Stimulated activated CD8-positive, alpha-beta memory T cell treated with anti-CD3 and anti-CD28 coated beads, Interleukin-4, amount 100 ng/mL, for 4 hours (primary cell): ENCODE measurements around the gene TRMT10B.
A peak's percentile ranks its signal among the peaks of the same experiment; 100 is the strongest.

Experiments used
- DNase-seq, 2 donors: peaks; one replicate each; pipeline ENCODE4 v3.0.0-alpha.2; 2020; ENCODE audit warnings: low read depth in 2 of 2, low spot score in 1 of 2

The TRMT10B gene, protein sequence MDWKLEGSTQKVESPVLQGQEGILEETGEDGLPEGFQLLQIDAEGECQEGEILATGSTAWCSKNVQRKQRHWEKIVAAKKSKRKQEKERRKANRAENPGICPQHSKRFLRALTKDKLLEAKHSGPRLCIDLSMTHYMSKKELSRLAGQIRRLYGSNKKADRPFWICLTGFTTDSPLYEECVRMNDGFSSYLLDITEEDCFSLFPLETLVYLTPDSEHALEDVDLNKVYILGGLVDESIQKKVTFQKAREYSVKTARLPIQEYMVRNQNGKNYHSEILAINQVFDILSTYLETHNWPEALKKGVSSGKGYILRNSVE

DNA sequence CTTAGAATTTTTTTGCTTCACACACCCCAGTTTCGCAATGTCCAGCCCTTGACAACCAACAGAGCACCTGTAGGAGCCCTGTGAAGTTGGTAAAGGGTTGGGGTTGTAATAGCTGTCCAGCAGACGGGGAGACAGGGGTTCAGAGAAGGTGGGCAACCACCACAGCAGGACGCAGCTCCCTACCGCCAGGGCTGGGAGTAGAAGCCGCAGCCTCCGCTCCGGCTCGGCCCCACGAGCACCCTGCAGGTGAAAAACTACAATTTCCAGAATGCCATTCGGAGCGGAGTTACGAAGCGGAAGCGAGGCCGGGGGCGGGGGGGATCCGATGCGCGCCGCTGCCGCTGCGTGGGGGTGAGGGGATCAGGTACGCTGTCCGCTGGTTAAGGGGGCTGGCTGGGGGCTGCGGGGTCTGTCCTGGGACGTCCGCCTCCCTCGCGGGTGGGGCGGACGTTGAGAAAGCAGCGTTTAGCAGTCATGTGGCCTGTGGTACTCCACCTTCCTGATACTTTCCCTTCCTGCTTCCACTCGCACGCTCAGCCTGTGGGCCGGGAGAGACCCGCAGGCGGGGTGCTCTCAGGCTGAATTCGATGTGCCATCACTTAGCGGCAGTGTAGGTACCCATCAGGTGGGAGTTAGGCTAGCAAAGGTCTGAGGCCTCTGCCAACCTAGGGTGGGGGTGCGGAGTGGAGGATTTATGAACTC, at the start of gene TRMT10B:
Gene TRMT10B (plus strand): TSS at position 317 of the 702 bp plus-strand sequence. CDS start 8,127 bp downstream, outside the sequence.
- peak; percentile 41 to 59 for DNase-seq

DNA sequence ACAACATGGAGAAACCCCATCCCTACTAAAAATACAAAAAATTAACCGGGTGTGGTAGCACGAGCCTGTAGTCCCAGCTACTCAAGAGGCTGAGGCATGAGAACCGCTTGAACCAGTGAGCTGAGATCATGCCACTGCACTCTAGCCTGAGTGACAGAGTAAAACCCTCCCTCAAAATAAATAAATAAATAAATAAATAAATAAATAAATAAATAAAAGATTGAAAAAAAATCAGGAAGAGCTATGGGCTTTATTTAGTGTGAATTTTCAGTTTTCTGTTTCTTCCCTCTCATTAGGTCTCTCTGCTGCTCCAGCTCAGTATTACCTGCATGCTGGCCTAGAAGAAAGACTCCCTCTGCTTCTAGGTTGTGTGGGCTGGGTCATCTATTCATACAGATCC, 47.8 kb upstream of the TRMT10B start:
- DNase-seq: no peak

DNA sequence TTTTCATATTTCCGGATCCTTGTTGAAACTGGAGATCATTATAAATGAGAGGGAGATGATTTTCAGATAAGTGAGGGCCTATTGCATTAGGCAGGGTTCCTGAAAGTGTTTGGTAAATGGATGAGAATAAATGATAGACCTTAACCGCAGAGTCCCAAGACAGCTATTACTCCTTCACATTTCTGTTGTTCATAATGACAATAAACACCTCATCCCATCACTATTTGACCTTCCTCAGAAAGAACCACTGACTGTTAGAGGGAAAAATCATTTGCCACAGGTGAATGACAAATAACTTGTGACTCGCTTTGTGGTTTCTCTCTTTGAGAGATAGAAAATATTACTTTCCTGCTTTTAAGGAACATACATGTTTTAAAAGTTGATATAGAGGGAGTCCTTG, 47.3 kb upstream of the TRMT10B start:
- DNase-seq: no peak

DNA sequence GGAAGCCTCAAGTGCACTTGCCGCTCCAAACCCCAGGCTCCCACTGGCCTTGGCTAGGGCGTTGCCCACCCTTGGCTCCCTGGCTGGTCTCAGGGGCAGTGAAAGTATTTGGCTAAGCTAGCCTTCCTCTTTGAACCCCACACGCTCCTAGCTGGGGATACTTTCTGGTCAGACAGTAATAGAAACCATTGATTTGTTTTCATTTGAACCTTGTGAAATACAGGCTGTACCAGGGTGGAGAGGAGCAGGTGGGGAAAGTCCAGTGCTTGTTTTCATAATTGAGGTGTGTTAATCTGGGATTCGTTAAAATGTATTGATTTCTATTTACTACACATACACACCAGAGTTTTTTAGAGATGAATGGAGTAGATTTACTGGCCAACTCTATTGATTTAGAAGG, 45.9 kb upstream of the TRMT10B start:
- no peak for DNase-seq

DNA sequence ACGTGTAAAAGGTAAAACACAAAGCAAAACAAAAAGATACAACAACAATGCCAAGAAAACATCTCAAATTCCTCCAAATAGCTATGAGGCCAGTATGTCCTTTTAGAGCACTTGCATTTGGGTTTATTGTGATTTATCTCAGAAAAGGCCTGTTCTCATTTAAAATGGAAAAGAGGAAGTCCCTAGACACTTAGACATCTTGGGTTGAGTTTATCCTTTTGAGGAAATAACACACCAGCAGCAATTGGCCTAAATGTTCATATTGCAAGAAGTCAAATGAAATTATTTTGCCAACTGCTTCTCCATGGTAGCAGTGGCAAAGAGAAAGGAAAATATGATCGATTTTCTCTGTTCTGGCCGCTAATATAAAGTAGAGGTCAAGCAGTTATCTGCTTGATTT, 43.6 kb upstream of the TRMT10B start:
- no peak for DNase-seq

DNA sequence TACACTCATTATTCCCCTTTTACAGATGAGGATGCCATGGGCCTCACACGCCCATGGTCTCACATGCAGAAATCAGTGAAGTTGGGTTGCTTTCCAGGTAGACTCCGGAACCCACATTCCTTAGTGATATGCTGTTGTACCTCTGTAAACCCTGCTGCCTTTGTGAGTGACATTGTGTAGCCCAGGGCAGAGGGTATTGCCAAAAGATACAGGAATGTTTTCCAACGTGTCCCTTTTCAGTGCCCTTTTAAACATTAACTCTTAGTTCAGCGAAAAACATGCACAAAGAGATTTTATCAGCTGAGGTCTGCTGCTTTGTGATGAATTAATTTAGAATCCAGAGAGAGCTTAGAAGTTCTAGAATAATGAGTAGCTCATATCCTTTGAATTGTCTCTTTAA, 38.3 kb upstream of the TRMT10B start:
- no peak for DNase-seq

DNA sequence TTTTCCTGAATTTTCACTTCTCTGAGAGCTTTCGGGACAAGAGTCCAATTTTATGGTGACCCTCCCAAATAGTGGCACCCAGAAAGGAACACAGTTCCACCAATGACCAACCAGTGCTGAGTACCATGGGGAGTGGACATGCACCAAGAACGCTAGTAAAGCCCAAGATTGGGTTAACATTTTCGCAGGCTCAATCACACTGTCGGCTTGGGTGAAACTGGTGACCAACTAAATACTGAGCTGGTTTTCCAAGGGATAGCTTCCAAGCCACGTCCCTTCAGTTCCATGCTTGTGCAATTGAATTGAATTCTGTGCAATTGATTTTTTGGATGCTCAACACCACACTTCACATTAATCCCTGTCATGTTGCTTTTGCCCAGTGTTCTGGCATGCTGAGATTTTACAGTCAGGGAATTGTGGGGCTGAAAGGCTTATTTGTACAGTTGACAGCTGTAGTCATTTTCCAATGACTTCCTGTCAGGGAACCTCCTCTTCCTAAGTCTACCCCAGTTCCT, 37.6 kb upstream of the TRMT10B start:
- DNase-seq: no peak

DNA sequence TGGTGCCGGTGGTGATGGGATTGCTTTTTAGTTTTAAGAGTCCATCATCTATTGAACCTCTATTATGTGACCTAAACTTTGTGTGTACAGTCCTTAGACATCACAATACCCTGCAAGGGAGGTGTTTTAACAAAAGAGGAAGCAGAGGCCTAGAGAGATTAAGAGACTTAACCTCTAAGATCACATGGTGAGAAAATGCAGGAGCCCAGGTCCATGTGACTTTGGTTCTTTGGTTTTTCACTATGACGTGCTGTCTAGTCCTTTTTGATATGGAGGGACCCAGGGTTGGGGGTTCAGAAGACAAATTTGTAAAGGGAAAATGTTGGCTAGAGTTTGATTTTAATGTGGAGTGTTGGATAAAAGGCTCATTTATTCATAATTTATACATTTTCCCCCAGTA, 34.1 kb upstream of the TRMT10B start:
- no peak for DNase-seq

DNA sequence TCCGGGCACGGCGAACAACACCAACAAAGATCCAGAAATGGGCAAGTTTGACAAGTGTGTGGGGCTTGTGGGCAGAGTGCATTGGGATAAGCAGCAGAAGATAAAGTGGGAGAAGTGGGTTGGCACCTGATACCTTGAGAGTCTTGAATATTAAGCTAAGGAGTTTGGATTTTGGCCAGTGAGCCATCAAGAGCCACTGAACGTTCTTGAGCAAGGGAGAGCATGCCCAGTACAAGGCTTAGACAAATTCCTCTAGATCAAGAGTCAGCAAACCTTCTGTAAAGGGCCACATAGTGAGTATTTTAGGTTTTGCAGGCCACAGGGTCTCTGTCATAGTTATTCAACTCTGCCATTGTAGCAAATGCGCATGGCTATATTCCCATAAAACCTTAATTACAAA, 26.6 kb upstream of the TRMT10B start:
- no peak for DNase-seq

DNA sequence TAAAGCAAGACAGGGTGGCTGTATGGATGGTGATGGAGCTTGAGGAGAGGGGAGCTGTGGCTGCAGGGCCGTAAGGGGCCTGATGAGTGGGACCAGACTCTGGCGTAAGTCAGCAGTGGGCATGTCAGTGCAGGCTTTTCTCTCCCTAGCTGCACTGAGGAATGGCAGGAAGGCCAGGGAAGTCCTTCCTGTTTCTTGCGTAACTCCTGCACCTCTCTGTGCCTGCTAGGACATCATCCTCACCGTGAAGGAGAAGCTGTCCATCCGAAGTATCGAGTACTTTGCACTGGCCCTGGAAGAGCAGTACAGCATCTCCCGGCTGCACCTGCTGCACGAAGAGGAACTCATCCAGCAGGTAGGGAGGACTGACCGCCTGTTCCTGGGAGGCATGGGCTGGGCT, 24.1 kb upstream of the TRMT10B start:
- no peak for DNase-seq

DNA sequence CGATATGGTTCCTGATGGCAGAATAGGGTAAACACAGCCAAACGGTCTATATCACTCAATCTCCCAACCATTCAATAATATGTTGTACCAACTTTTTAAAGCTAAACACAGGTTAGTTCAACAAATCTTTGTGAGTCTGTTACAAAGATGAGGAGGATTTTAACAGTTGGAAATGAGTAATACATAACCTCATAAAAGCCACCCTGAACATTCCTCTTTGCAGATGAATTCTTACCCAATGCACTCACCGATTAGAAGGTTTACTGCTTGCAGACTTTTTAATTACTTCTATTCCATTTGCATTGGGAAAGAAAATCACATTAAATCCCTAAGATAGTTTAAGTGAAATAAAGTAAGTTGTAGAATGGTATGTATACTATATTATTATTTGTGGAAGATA, 23.3 kb upstream of the TRMT10B start:
- DNase-seq: no peak

DNA sequence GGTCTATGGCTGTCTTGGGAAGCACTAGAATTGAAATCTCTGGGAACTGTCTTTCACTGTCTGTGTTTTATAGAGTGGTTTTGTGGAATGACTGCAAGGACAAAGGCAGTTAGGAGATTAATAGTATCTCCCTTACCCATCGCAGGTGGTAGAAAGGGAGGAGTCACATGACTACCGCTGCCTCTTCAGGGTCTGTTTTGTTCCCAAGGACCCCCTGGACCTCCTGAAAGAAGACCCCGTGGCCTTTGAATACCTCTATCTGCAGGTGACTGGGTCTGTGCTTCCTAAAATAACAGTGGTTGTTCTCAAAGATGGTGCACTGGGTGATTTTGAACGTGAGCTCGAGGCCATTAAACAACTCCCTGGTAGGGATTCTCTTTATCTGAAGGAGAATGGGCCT, 22.8 kb upstream of the TRMT10B start:
- no peak for DNase-seq

DNA sequence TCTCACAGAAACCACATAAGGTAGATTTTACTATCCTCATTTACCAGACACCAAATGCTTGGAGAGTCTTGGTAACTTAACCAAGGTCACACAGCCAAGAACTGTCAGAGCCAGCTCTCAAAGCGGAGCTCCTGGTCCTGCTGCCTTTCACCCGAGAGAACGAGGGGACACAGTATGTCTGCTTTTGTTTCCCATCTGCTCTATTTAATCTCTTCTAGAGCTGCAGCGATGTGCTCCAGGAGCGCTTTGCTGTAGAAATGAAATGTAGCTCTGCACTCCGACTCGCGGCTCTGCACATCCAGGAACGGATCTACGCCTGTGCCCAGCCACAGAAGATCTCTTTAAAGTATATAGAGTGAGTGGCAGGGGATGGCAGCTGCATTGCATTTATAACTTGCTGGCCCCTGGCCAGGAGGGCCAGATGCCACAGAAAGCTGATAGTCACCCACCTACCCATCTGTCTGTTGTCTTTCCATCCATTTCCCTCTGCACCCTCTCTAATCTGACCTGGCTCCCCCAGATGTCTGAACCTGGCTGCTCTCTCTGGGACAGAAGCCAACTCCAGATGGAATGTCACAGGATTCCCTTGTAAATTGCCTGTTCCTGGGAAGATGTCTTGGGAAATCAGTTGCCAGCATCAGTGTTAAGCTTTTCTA, 21.4 kb upstream of the TRMT10B start:
- DNase-seq: no peak

DNA sequence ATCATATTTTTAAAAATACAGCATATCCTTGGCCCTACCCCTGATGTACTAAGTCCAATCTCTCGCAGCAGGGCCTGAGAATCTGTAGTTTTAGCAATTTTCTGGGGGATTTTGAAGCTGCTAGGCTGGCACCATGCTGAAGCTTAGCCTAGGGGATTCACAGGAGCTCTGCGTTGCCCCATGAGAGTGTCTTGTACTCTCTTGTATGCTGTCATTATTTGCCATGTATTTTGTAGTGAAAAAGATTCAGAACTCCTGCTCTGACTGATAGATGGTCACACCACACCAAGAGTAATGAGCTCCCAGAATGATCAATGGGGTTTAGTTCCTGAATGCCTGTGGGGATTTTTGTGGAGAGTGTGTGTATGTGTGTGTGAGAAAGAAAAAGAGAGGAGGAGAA, 20.7 kb upstream of the TRMT10B start:
- DNase-seq: no peak

DNA sequence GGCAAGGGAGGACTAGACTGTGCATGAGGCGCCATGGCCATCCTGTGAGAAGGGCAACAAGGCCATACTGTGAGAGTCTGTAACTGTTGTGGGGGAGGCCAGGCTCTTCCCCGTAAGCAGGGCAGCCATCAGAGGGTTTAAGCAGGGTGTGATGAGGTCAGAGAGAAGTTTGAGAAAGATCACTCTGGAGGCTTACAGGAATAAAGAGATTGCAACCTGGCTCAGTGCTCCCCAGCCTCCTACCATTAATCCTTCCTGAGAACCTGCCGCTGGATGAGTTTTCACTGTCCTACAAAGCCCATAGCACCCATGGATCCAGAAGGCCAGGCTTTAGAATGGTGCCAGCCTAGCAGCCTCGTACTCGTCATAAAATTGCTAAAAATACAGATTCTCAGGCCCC, 14.4 kb upstream of the TRMT10B start:
- no peak for DNase-seq

DNA sequence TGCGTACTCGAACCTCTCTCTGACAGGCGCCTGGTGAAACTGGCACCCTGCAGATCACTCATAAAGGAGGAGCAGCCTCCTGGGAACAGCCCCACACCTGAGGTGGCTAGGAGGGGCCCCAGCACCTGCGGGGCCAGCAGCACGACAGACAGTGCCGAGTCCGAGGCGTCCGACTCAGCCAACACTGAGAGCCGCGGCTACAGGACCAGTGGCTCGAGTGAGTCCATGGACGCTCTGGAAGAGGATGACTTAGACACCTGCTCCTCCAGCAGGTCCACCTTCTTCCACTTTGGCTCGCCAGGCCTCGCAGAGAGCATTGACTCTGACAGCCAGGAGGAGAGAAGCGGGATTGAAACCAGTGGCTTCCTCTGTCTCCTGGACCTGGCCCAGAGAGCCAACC, 13.5 kb upstream of the TRMT10B start:
- DNase-seq: no peak

DNA sequence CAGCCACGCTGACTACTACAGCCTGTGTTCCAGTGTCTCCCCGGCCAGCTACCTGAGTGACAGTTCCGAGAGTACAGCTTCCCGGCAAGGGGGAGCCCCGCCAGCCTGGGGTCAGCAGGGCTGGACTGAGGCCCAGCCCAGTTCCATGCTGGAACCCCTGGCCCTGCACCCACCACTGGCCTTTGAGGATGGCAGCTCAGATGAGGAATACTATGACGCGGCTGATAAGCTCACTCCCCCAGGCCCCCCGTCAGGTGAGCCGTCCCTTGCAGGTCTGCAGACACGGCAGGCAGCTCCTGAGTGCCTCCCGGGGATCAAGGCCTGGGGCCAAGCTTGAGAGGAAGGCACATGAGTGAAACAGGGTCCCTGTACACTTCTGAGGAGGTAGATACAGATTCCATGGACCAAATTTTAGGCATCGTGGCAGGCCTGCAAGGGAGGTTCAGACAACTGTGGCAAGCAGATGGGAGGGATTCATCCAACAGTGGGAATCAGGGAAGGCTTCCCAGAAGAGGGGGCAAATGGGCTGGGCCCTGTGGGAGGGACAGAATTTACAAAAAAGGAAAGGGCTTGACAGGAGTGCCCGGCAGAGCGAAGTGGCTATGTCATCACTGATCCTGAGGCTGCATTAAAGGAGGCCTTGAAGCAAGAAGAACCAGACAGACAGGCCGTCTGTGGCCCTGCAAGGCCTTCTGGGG, 12.8 kb upstream of the TRMT10B start:
- DNase-seq: no peak

DNA sequence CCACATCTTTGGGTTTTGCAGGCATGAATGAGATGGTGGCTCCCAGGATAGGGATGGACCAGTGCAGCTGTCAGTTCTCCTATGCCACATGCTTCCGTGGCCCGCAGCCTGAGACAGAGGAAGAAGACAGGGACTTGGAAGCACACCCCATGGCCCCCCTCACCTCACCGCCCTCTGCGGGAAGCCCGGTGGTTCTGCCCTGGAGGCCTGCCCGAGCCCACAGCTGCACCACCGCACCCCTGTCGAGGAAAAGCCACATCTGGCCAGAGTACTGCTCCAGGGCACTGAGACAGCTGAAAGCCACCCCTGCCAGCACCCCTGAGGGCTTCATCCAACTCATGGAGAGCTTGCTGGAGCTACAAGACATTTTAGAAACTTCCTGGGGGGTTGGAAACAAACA, 7.6 kb upstream of the TRMT10B start:
- DNase-seq: no peak

DNA sequence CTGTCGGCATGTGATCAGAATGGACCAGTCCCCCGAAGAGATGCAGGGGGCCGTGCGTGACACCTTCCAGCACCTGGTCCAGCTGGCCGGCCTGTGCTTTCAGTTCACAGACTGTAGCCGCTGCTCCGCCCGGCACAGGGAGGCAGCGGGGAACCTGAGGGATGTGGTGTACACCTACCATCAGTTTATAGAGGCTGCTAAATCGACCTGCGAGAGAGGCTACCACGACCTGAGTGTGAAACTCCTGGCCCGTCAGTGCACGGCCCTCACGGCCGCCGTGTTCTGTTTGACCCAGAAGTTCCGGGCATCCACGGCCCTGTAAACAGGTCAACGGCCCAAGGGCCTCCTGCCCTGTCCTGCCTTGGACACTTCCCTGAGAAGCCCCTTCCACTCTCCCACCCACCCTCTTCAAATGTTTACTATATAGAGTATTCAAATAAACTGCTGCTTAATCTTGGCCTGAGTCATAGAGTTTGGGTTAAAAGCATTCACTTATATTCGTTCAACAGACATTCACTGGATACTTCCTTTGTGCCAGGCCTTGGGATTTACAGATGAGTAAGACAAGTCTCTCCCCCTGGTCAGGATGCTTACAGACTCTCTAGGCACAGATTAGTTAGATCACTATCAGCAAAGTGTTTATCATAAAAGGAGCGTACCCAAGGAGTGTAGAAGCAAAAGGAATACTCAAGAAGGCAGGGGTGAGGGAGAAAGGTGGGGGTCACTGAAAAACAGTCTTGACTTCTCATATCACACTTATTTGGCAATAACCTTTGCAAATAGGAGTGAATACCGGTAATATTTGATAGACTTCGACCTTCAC, 6.9 kb upstream of the TRMT10B start:
- no peak for DNase-seq

DNA sequence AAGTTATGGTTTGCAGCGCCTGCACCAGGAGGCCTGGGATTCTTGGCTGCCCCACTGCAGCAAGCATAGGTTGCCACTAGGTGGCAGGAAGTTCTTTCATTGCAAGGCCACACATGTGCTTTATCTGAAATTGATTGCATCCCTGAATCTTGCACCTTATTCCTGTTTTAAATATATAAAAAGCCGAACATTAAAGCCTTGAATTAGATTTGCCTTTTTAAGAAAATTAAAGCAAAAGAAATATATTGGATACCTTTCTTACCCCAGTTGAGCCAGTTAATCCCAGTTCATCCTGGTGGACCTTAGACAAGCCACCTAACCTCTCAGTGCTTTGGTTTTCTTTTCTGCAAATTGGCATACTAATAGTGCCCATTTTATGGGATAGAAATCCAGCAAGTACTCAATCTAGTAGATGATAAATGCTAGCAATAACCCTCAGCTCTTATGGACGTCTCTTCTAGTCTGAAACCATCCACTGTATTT, 6.3 kb upstream of the TRMT10B start:
- DNase-seq: peak in 1 of 2 donors; percentile 3

DNA sequence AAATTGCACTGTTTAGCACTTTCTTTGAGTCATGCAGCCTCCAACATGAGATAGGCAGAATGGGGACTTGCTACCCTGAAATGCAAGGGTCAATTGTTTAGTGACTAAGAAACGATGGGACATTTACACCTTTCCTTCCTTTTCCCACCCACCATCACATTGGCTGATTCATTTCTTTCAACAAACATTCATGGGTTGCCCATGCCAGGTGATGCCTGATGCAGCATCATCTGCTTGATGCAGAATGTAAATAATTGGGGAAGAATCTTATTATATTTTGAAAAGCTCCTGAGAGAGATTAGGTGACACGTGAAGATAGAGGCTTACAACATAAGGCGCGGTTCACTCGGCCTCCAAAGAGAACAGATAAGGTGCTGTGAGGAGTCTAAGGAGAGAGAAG, 4.5 kb upstream of the TRMT10B start:
- DNase-seq: no peak
